DMS79 treated with DMSO at 0.1 percent for 48 hours (cell line): ENCODE measurements around the gene QARS1.

Experiments used
- DNase-seq: peaks from one replicate; lab custom pipeline; 2025; lab: John Stamatoyannopoulos, UW

QARS1 gene

DNA sequence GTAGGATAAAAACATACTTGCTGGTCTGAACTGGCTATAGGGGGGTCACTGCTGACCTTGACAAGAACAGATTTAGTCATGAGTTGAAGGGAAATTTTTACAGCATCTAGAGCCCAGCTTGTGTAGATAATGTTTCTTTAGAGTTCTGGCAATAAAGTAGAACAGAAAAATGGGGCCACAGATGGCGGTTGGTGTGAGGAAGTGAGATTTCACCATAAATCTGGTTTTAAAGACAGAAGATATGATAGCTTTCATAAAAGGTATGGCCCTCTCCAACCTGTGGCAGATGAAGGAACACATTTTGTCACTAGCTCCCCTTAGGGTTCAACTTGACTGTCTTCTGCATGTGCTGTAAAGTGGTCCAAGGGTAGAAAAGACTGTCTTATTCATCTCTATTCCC lies 51.0 kb downstream of the QARS1 start:
- no peak for DNase-seq
